ENCODE results near the gene RABGEF1.
A peak's percentile ranks its signal among the peaks of the same experiment; 100 is the strongest.
"Not testable (repeated sequence)": the region's sequence is repeated elsewhere in the genome, so short reads cannot be mapped to it uniquely, and the experiment has no call there.

The RABGEF1 gene

GRCh38 chr7:66740302-66740979, at the start of gene RABGEF1:
RABGEF1 (plus strand) TSS chr7:66740733; CDS start chr7:66771900, 31,167 bp downstream.
- Histone ChIP-seq H3K27me3 (ENCODE audit: control insufficient read depth in 1 of 2, insufficient read depth in 2 of 2, low read length in 2 of 2) (no peaks in the 10 kb centered on the region), H3K27ac (ENCODE audit: low read depth, low read length) (peak within 1 kb of the TSS; percentile 98), H3K36me3 (ENCODE audit: insufficient read depth, low read length) (no peaks in the 10 kb centered on the region), H3K4me3 (ENCODE audit: low read depth in 1 of 2, low read length in 2 of 2) (peak within 1 kb of the TSS; percentile 85 to 92), H3K9me3 (ENCODE audit: low read length) (peaks cover 4% of the 10 kb centered on the region), H3K4me1 (ENCODE audit: insufficient read depth, low read length) (peaks cover 9% of the 10 kb centered on the region), H3K9ac (ENCODE audit: low read length) (peak within 1 kb of the TSS; percentile 86)

GRCh38 chr7:66693331-66693730, 47.2 kb upstream of the RABGEF1 start:
- H3K27me3 ChIP-seq (ENCODE audit: control insufficient read depth in 1 of 2, insufficient read depth in 2 of 2, low read length in 2 of 2), result no peaks in the 10 kb centered on the region
- H3K9me3 ChIP-seq (ENCODE audit: low read length), result no peaks in the 10 kb centered on the region
- H3K36me3 ChIP-seq (ENCODE audit: insufficient read depth, low read length), result no peaks in the 10 kb centered on the region
- no peak overlapping the region for H3K4me3 ChIP-seq (ENCODE audit: low read depth in 1 of 2, low read length in 2 of 2)
- H3K27ac ChIP-seq (ENCODE audit: low read depth, low read length), result no peak overlapping the region
- peaks cover 16% of the 10 kb centered on the region for H3K4me1 ChIP-seq (ENCODE audit: insufficient read depth, low read length)
- H3K9ac ChIP-seq (ENCODE audit: low read length), result no peak overlapping the region

DNA sequence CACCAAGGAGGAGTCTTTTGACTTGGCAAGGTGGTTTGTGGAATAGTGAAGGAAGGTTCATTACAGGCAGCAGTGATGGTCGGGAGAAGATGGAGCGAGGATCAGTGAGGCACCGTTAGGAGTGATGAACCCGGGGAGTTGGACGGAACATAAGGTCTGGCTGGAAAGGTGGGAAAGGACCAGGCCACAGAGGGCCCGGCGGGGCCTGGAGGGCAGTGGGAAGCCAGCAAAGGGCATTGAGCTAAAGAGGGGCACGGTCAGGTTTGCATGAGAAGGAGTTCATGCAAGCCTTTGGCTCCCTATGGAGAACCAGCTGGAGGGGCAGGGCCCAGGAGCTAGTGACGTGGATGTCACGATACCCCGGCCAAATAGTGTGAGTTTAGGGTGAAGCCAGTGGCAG, 46.2 kb upstream of the RABGEF1 start:
- Histone ChIP-seq H3K27me3 (ENCODE audit: control insufficient read depth in 1 of 2, insufficient read depth in 2 of 2, low read length in 2 of 2) (no peaks in the 10 kb centered on the region), H3K36me3 (ENCODE audit: insufficient read depth, low read length) (no peaks in the 10 kb centered on the region), H3K4me3 (ENCODE audit: low read depth in 1 of 2, low read length in 2 of 2) (no peak overlapping the region), H3K4me1 (ENCODE audit: insufficient read depth, low read length) (peaks cover 17% of the 10 kb centered on the region), H3K27ac (ENCODE audit: low read depth, low read length) (no peak overlapping the region), H3K9ac (ENCODE audit: low read length) (no peak overlapping the region), H3K9me3 (ENCODE audit: low read length) (no peaks in the 10 kb centered on the region)

DNA sequence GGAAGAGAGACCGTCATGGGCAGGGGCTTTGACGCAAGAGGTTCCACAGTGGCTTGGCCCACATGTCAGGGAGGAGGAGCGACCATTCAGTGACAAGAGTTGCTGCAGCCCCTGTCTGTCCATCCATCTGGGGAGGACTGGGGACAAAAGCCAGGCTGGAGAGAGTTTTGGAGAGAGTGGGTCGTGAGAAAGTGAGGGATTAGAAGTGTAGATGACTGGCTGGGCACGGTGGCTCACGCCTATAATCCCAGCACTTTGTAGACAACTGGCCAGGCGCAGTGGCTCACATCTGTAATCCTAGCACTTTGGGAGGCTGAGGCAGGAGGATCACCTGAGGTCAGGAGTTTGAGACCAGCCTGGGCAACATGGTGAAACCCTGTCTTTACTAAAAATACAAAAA, 45.1 kb upstream of the RABGEF1 start:
- not testable (repeated sequence) for H3K27ac ChIP-seq (ENCODE audit: low read depth, low read length); H3K9ac ChIP-seq (ENCODE audit: low read length); H3K4me3 ChIP-seq (ENCODE audit: low read depth in 1 of 2, low read length in 2 of 2); H3K27me3 ChIP-seq (ENCODE audit: control insufficient read depth in 1 of 2, insufficient read depth in 2 of 2, low read length in 2 of 2); H3K9me3 ChIP-seq (ENCODE audit: low read length); H3K36me3 ChIP-seq (ENCODE audit: insufficient read depth, low read length)
- H3K4me1 ChIP-seq (ENCODE audit: insufficient read depth, low read length), result peaks cover 25% of the 10 kb centered on the region

DNA sequence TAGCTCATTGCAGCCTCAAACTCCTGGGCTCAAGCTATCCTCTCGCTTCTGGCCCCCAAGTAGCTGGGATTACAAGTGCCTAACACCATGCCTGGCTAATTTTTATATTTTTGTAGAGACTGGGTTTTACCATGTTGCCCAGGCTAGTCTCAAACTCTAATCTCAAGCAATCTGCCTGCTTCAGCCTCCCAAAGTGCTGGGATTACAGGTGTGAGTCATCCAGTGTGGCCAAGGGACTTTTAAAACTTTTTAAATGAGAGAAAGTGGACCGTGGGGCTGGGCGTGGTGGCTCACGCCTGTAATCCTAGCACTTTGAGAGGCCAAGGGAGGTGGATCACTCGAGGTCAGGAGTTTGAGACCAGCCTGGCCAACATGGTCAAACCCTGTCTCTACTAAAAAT, 44.4 kb upstream of the RABGEF1 start:
- not testable (repeated sequence) for H3K27ac ChIP-seq (ENCODE audit: low read depth, low read length); H3K4me3 ChIP-seq (ENCODE audit: low read depth in 1 of 2, low read length in 2 of 2); H3K36me3 ChIP-seq (ENCODE audit: insufficient read depth, low read length); H3K9ac ChIP-seq (ENCODE audit: low read length); H3K9me3 ChIP-seq (ENCODE audit: low read length); H3K27me3 ChIP-seq (ENCODE audit: control insufficient read depth in 1 of 2, insufficient read depth in 2 of 2, low read length in 2 of 2)
- peaks cover 25% of the 10 kb centered on the region for H3K4me1 ChIP-seq (ENCODE audit: insufficient read depth, low read length)

DNA sequence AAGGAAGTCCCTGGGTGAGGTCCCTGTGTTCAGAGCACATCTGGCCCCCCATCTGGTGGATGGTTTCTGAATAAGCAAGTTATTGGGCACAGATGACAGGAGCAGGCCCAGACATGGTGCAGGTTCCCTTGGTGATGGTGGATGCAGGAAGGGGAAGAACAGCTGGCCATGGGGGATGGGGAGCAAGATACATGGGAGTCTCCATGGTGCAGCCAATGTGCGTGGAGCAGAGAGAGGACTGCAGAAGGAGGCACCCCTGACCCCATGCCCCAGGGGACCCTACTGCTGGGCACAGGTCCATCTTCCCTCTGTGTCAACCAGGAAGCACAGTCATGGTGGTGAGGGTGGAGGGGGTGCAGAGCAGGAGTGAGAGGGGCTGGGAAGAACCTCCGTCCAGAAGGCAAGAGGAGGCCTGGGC, 43.8 kb upstream of the RABGEF1 start:
- H3K27ac ChIP-seq (ENCODE audit: low read depth, low read length), result no peak overlapping the region
- H3K4me1 ChIP-seq (ENCODE audit: insufficient read depth, low read length), result peaks cover 25% of the 10 kb centered on the region
- H3K9ac ChIP-seq (ENCODE audit: low read length), result no peak overlapping the region
- no peak overlapping the region for H3K4me3 ChIP-seq (ENCODE audit: low read depth in 1 of 2, low read length in 2 of 2)
- no peaks in the 10 kb centered on the region for H3K9me3 ChIP-seq (ENCODE audit: low read length)
- H3K27me3 ChIP-seq (ENCODE audit: control insufficient read depth in 1 of 2, insufficient read depth in 2 of 2, low read length in 2 of 2), result no peaks in the 10 kb centered on the region
- no peaks in the 10 kb centered on the region for H3K36me3 ChIP-seq (ENCODE audit: insufficient read depth, low read length)

- Histone ChIP-seq H3K27me3 (ENCODE audit: control insufficient read depth in 1 of 2, insufficient read depth in 2 of 2, low read length in 2 of 2) (no peaks in the 10 kb centered on the region), H3K36me3 (ENCODE audit: insufficient read depth, low read length) (no peaks in the 10 kb centered on the region), H3K9me3 (ENCODE audit: low read length) (no peaks in the 10 kb centered on the region), H3K4me3 (ENCODE audit: low read depth in 1 of 2, low read length in 2 of 2) (no peak overlapping the region), H3K9ac (ENCODE audit: low read length) (no peak overlapping the region), H3K27ac (ENCODE audit: low read depth, low read length) (peak overlapping the region; percentile 24), H3K4me1 (ENCODE audit: insufficient read depth, low read length) (peaks cover 25% of the 10 kb centered on the region)
These were observed 42.8 kb upstream of the RABGEF1 start for GRCh38 chr7:66697449-66698438.

DNA sequence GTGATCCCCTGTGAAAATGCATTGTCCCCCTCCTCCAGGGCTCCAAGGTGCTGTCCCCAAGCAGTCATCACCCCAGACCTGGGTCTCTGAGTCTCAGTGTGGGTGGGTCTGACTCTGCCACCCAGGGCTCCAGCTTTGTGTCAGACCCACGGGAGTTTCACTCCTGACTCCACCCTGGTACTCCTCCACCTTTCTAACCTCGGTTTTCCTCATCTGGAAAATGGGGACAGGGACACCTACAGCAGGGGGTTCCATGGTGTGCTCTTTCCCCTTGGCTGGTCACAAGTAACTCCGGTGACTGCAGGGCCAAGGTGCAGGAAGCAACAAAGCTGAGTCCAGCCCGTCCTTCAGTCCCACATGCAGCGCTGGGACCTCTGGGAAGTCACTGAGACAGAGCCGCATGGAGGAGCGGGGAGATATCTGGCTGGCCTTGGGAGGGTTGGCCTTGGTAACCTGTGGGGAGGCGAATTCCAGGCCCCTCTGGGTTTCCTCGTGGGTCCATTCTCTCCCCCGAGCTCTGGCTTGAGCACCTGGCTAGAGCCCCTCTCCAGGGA, 41.8 kb upstream of the RABGEF1 start:
- Histone ChIP-seq H3K4me3 (ENCODE audit: low read depth in 1 of 2, low read length in 2 of 2) (no peak overlapping the region), H3K27me3 (ENCODE audit: control insufficient read depth in 1 of 2, insufficient read depth in 2 of 2, low read length in 2 of 2) (no peaks in the 10 kb centered on the region), H3K36me3 (ENCODE audit: insufficient read depth, low read length) (no peaks in the 10 kb centered on the region), H3K9me3 (ENCODE audit: low read length) (no peaks in the 10 kb centered on the region), H3K4me1 (ENCODE audit: insufficient read depth, low read length) (peaks cover 25% of the 10 kb centered on the region), H3K9ac (ENCODE audit: low read length) (no peak overlapping the region), H3K27ac (ENCODE audit: low read depth, low read length) (no peak overlapping the region)

GRCh38 chr7:66699998-66700397, 40.5 kb upstream of the RABGEF1 start:
- H3K27me3 ChIP-seq (ENCODE audit: control insufficient read depth in 1 of 2, insufficient read depth in 2 of 2, low read length in 2 of 2), result no peaks in the 10 kb centered on the region
- H3K27ac ChIP-seq (ENCODE audit: low read depth, low read length), result peak overlapping the region; percentile 42
- H3K4me1 ChIP-seq (ENCODE audit: insufficient read depth, low read length), result peaks cover 25% of the 10 kb centered on the region
- H3K9ac ChIP-seq (ENCODE audit: low read length), result no peak overlapping the region
- H3K9me3 ChIP-seq (ENCODE audit: low read length), result no peaks in the 10 kb centered on the region
- H3K36me3 ChIP-seq (ENCODE audit: insufficient read depth, low read length), result no peaks in the 10 kb centered on the region
- H3K4me3 ChIP-seq (ENCODE audit: low read depth in 1 of 2, low read length in 2 of 2), result no peak overlapping the region

DNA sequence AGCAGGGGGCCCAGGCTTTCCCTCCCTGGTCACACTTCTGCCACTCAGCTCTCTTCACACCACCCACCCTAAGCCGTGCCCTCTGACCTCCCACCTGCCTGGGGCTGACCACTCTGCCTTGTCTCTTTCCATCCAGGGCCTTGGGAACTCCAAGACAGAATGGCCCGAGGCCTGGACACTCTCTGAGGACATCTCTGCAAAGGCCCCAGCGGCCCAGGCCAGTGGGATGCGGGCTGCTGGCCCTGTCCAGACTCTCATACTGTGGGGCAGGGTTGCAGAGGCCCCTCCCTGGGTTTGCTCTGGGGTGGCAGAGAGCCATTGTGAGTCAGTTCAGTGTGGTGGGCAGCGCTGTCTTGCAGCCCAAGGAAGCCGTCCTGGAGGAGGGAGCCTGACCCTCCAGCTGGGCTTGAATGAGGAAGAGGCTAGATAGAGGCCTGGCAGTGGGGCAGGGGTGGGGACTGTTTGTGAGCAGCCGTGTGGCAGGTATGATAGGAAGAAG, 39.9 kb upstream of the RABGEF1 start:
- Histone ChIP-seq H3K4me3 (ENCODE audit: low read depth in 1 of 2, low read length in 2 of 2) (no peak overlapping the region), H3K4me1 (ENCODE audit: insufficient read depth, low read length) (peaks cover 25% of the 10 kb centered on the region), H3K27me3 (ENCODE audit: control insufficient read depth in 1 of 2, insufficient read depth in 2 of 2, low read length in 2 of 2) (no peaks in the 10 kb centered on the region), H3K27ac (ENCODE audit: low read depth, low read length) (peak overlapping the region; percentile 42), H3K9me3 (ENCODE audit: low read length) (no peaks in the 10 kb centered on the region), H3K9ac (ENCODE audit: low read length) (no peak overlapping the region), H3K36me3 (ENCODE audit: insufficient read depth, low read length) (no peaks in the 10 kb centered on the region)

- no peak overlapping the region for H3K27ac ChIP-seq (ENCODE audit: low read depth, low read length)
- no peaks in the 10 kb centered on the region for H3K4me1 ChIP-seq (ENCODE audit: insufficient read depth, low read length)
- no peak overlapping the region for H3K9ac ChIP-seq (ENCODE audit: low read length)
- no peaks in the 10 kb centered on the region for H3K27me3 ChIP-seq (ENCODE audit: control insufficient read depth in 1 of 2, insufficient read depth in 2 of 2, low read length in 2 of 2)
- peaks cover 5% of the 10 kb centered on the region for H3K36me3 ChIP-seq (ENCODE audit: insufficient read depth, low read length)
- no peak overlapping the region for H3K4me3 ChIP-seq (ENCODE audit: low read depth in 1 of 2, low read length in 2 of 2)
- no peaks in the 10 kb centered on the region for H3K9me3 ChIP-seq (ENCODE audit: low read length)
These were observed 32.7 kb upstream of the RABGEF1 start for GRCh38 chr7:66707825-66708224.

All from muscle layer of colon (tissue), 2 donors.